Trophoblast cell (in vitro differentiated cells and primary cell): ENCODE results near the gene TARS3.
A peak's percentile ranks its signal among the peaks of the same experiment; 100 is the strongest.

ENCODE experiments used
- DNase-seq, 2 donors: peaks; one replicate each; pipeline ENCODE4 v3.0.0-alpha.2; 2016
- H2AFZ ChIP-seq: 2 replicates; pipeline ENCODE4 v1.6.1; 2013; ENCODE audit warnings: low read length, moderate library complexity, mild to moderate bottlenecking; ENCODE audit not compliant: insufficient read depth, poor library complexity
- H2AK5ac ChIP-seq: 2 replicates; pipeline ENCODE4 v1.6.1; 2013; ENCODE audit warnings: mild to moderate bottlenecking, low read length
- H2BK120ac ChIP-seq: 2 replicates; pipeline ENCODE4 v1.6.1; 2013; ENCODE audit warnings: low read length, mild to moderate bottlenecking, moderate library complexity; ENCODE audit not compliant: insufficient read depth, poor library complexity
- H2BK12ac ChIP-seq: 2 replicates; pipeline ENCODE4 v1.6.1; 2013; ENCODE audit warnings: mild to moderate bottlenecking, low read length, moderate library complexity
- H2BK5ac ChIP-seq: 2 replicates; pipeline ENCODE4 v1.6.1; 2013; ENCODE audit warnings: low read length, low read depth, moderate library complexity, mild to moderate bottlenecking; ENCODE audit not compliant: poor library complexity
- H3K14ac ChIP-seq: 2 replicates; pipeline ENCODE4 v1.6.1; 2013; ENCODE audit warnings: mild to moderate bottlenecking, low read length
- H3K18ac ChIP-seq: 2 replicates; pipeline ENCODE4 v1.6.1; 2013; ENCODE audit warnings: mild to moderate bottlenecking, low read length
- H3K23ac ChIP-seq: 2 replicates; pipeline ENCODE4 v1.6.1; 2013; ENCODE audit warnings: low read length
- H3K27ac ChIP-seq: 2 replicates; pipeline ENCODE4 v1.5.1; 2013; ENCODE audit warnings: low read depth, mild to moderate bottlenecking, inconsistent platforms, low read length, moderate library complexity
- H3K27me3 ChIP-seq: 2 replicates; pipeline ENCODE4 v1.6.1; 2013; ENCODE audit warnings: inconsistent platforms, mild to moderate bottlenecking, low read length, moderate library complexity; ENCODE audit not compliant: insufficient read depth
- H3K36me3 ChIP-seq, 2 experiments: 1 replicate in 1 of 2; 2 replicates in 1 of 2; pipeline ENCODE4 v1.6.1; 2013; ENCODE audit warnings: low read length in 2 of 2, mild to moderate bottlenecking in 2 of 2, moderate library complexity in 1 of 2; ENCODE audit not compliant: insufficient read depth in 2 of 2, control insufficient read depth in 1 of 2
- H3K4ac ChIP-seq: 2 replicates; pipeline ENCODE4 v1.6.1; 2013; ENCODE audit warnings: low read depth, mild to moderate bottlenecking, low read length, moderate library complexity
- H3K4me1 ChIP-seq, 2 experiments: 1 replicate in 1 of 2; 2 replicates in 1 of 2; pipeline ENCODE4 v1.6.1; 2013; ENCODE audit warnings: low read length in 2 of 2, mild to moderate bottlenecking in 2 of 2, moderate library complexity in 1 of 2; ENCODE audit not compliant: insufficient read depth in 2 of 2, control insufficient read depth in 1 of 2
- H3K4me2 ChIP-seq: 2 replicates; pipeline ENCODE4 v1.6.1; 2013; ENCODE audit warnings: inconsistent platforms, mild to moderate bottlenecking, low read length, moderate library complexity
- H3K4me3 ChIP-seq: 2 replicates; pipeline ENCODE4 v1.5.1; 2013; ENCODE audit warnings: mild to moderate bottlenecking, low read depth, low read length, inconsistent platforms
- H3K79me1 ChIP-seq: one replicate; pipeline ENCODE4 v1.6.1; 2013; ENCODE audit warnings: low read length
- H3K79me2 ChIP-seq: 2 replicates; pipeline ENCODE4 v1.6.1; 2013; ENCODE audit warnings: low read length, mild to moderate bottlenecking; ENCODE audit not compliant: control insufficient read depth, insufficient read depth, poor library complexity
- H3K9ac ChIP-seq: 2 replicates; pipeline ENCODE4 v1.6.1; 2013; ENCODE audit warnings: mild to moderate bottlenecking, low read length
- H3K9me3 ChIP-seq: 2 replicates; pipeline ENCODE4 v1.6.1; 2013; ENCODE audit warnings: low read depth, mild to moderate bottlenecking, control low read depth, inconsistent platforms, low read length; ENCODE audit not compliant: insufficient read depth
- H4K12ac ChIP-seq: 2 replicates; pipeline ENCODE4 v1.6.1; 2013; ENCODE audit warnings: low read depth, mild to moderate bottlenecking, low read length, moderate library complexity
- H4K8ac ChIP-seq: 2 replicates; pipeline ENCODE4 v1.6.1; 2013; ENCODE audit warnings: low read depth, mild to moderate bottlenecking, low read length, moderate library complexity
- H4K91ac ChIP-seq: one replicate; pipeline ENCODE4 v1.6.1; 2013; ENCODE audit warnings: low read depth, mild to moderate bottlenecking, low read length, moderate library complexity
- WGBS: extraction: QIAGEN DNeasy Blood & Tissue Kit; methylation state at CpG from one replicate; pipeline ENCODE4 v1.1.7; 2013; ENCODE audit warnings: missing lambda C conversion rate; ENCODE audit not compliant: insufficient read length, insufficient coverage; ENCODE audit errors: extremely low coverage; 5-methylcytosine and 5-hydroxymethylcytosine counted together

The TARS3 gene

DNA sequence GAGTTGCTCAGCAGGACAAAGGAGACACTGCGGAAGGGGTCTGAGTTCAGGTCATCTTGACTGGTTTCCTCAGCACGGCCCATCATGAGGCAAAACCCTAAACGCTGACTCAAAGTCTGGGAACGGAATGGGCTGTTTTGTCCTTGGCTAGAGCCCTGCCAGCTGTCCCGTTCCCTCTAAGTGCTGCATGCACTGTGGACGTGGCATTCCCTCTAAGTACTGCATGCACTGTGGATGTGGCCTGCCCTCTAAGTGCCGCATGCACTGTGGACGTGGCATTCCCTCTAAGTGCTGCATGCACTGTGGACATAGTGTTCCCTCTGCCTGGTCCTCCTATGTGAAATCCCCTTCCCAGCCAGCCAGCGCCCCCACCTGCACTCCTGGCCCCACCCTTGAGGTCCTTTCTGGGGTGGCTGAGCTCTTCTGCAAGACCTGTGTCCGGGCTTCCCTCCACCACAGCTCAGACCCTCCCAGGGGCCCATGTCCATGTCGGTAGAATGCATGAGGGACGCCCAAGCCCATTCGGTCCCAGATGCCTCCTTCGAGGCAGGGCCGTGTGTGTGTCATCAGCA is 108.8 kb downstream of the TARS3 start:
- no peaks in the 10 kb centered on the region for H3K27me3 ChIP-seq
- H3K4me3 ChIP-seq = no peak overlapping the region
- no peak overlapping the region for H3K9ac ChIP-seq
- DNase-seq = no peak
- H2BK120ac ChIP-seq = no peak overlapping the region
- H3K27ac ChIP-seq = no peak overlapping the region
- no peak overlapping the region for H4K91ac ChIP-seq
- no peak overlapping the region for H2AFZ ChIP-seq
- no peaks in the 10 kb centered on the region for H3K9me3 ChIP-seq
- no peak overlapping the region for H2BK5ac ChIP-seq
- H2AK5ac ChIP-seq = no peak overlapping the region
- WGBS = no CpG with 5 or more reads among the region's 15 CpGs
- H3K23ac ChIP-seq = no peak overlapping the region
- H3K18ac ChIP-seq = no peak overlapping the region
- H3K79me1 ChIP-seq = no peaks in the 10 kb centered on the region
- peaks cover 3 to 4% of the 10 kb centered on the region in 2 experiments for H3K4me1 ChIP-seq
- no peaks in the 10 kb centered on the region for H3K36me3 ChIP-seq
- no peak overlapping the region for H2BK12ac ChIP-seq
- H4K8ac ChIP-seq = no peak overlapping the region
- H3K4me2 ChIP-seq = no peak overlapping the region
- H4K12ac ChIP-seq = no peak overlapping the region
- no peak overlapping the region for H3K14ac ChIP-seq
- H3K4ac ChIP-seq = no peak overlapping the region
- H3K79me2 ChIP-seq = no peaks in the 10 kb centered on the region

DNA sequence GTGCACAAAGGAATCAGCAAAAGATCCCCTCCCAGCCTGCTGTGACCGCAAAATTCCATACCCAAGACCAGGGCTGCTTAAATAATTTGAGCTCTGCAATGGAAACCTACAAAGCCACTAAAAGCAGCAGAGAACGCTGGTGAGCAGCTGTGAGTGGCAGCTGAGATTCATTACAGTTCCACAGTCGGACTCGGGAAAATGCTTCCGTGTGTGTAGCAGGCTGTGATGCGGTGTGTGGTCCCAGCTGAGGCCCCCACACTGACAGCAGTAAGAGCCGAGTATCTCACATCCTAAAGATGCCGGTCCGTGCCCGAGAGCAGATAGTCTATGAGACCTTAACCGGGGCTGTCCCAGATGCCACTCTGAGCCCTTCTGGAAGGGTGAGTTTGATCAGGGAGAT is 109.5 kb downstream of the TARS3 start:
- Histone ChIP-seq H3K27ac (no peak overlapping the region), H3K79me1 (no peaks in the 10 kb centered on the region), H4K12ac (peak overlapping the region; percentile 10), H3K9ac (no peak overlapping the region), H3K27me3 (no peaks in the 10 kb centered on the region), H3K9me3 (no peaks in the 10 kb centered on the region), H2BK12ac (no peak overlapping the region), H2BK5ac (no peak overlapping the region), H3K79me2 (no peaks in the 10 kb centered on the region), H3K14ac (no peak overlapping the region), H3K4ac (no peak overlapping the region), H4K8ac (no peak overlapping the region), H3K18ac (no peak overlapping the region), H2BK120ac (no peak overlapping the region), H2AK5ac (no peak overlapping the region), H3K36me3 (no peaks in the 10 kb centered on the region), H3K4me3 (no peak overlapping the region), H3K23ac (no peak overlapping the region), H3K4me1 (peaks cover 3 to 4% of the 10 kb centered on the region in 2 experiments), H3K4me2 (no peak overlapping the region), H2AFZ (no peak overlapping the region), H4K91ac (no peak overlapping the region)
- no peak for DNase-seq
- WGBS = no CpG with 5 or more reads among the region's 11 CpGs

DNA sequence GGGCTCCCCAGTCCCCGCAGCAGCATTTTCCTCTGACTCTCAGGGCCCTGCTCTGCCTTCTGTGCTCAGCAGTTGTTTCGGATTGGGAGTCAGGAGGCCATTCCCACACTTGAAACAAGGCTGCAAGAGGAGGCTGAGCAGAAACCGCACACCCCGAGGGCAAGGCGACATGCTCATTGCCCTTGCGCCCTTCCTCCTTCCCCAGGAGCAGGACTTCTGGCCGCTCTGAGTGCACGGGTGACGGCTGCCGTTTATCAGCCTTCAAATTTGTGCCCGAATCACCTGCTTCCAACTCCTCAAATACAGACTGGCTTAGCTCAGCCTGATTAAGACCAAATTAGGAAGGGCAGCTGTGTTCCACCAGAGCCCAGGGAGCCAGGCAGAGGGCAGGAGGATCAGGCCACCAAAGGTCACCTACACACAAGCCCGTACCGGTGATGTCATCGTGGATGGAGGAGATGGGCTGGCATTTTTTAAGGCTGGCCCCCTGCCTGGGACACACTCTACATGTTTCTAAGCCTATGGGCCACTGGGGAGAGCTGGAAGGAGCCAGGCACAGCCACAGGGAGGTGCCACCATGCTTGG is 110.2 kb downstream of the TARS3 start:
- H2BK5ac ChIP-seq = no peak overlapping the region
- H3K27me3 ChIP-seq = no peaks in the 10 kb centered on the region
- no peaks in the 10 kb centered on the region for H3K79me1 ChIP-seq
- peaks cover 3 to 4% of the 10 kb centered on the region in 2 experiments for H3K4me1 ChIP-seq
- no peak overlapping the region for H4K91ac ChIP-seq
- H3K9ac ChIP-seq = no peak overlapping the region
- no peak overlapping the region for H2BK12ac ChIP-seq
- no peak overlapping the region for H3K4me3 ChIP-seq
- no peak overlapping the region for H2AFZ ChIP-seq
- no peak overlapping the region for H4K8ac ChIP-seq
- no peak overlapping the region for H3K27ac ChIP-seq
- H3K4me2 ChIP-seq = no peak overlapping the region
- H3K23ac ChIP-seq = no peak overlapping the region
- no peak overlapping the region for H2BK120ac ChIP-seq
- H3K14ac ChIP-seq = no peak overlapping the region
- H3K36me3 ChIP-seq = no peaks in the 10 kb centered on the region
- no peak overlapping the region for H2AK5ac ChIP-seq
- H3K79me2 ChIP-seq = no peaks in the 10 kb centered on the region
- no peak for DNase-seq
- H3K4ac ChIP-seq = no peak overlapping the region
- no peak overlapping the region for H4K12ac ChIP-seq
- no peaks in the 10 kb centered on the region for H3K9me3 ChIP-seq
- no CpG with 5 or more reads among the region's 14 CpGs for WGBS
- no peak overlapping the region for H3K18ac ChIP-seq

DNA sequence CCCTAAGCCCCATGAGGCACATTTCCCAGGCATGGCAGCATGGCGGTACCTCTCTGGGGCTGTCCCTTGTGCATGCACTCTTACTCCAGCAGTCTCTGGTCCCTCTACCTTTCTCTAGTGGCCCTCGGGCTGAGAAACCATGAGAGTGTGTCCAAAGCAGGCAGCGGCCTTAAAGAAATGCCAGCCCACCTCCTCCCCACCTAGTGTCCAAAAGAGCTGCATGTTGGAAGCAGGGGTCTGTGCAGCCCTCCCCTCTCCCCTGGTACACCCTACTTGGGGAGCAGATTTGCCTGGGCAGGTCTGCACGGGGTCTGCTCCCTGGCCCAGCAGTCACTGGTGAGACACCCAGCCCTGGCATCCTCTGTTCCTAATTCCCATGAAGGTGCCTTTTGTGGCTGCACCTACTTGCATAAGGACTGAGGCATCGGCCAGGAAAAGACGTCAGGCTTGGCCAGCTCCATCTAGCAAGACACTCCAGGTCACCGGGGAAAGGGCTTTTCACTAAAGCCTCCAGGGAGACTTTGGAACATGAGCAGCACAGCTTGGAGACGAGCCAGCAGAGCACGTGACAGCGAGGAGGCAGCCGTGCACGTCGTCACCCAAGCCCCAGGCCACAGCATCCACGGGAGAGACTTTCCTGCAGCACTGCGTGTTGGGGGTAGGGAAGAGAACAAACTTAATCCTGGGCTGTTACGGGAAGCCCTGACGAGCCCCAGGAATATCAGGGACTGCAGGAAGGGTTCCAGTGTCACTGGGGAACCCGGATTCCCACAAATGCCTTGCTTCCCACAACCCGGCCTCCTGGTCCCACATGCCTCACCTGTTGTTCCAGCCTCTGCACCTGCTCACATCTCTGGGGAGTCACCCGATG is 110.9 kb downstream of the TARS3 start:
- H3K36me3 ChIP-seq = no peaks in the 10 kb centered on the region
- H4K8ac ChIP-seq = no peak overlapping the region
- H3K9me3 ChIP-seq = no peaks in the 10 kb centered on the region
- no peak overlapping the region for H3K4ac ChIP-seq
- H3K79me1 ChIP-seq = no peaks in the 10 kb centered on the region
- H4K12ac ChIP-seq = no peak overlapping the region
- H3K14ac ChIP-seq = no peak overlapping the region
- no peak overlapping the region for H3K18ac ChIP-seq
- WGBS = no CpG with 5 or more reads among the region's 20 CpGs
- H3K9ac ChIP-seq = no peak overlapping the region
- peaks cover 3 to 4% of the 10 kb centered on the region in 2 experiments for H3K4me1 ChIP-seq
- H3K27me3 ChIP-seq = no peaks in the 10 kb centered on the region
- no peak overlapping the region for H2AK5ac ChIP-seq
- H3K4me3 ChIP-seq = no peak overlapping the region
- no peak overlapping the region for H3K23ac ChIP-seq
- no peak overlapping the region for H2BK120ac ChIP-seq
- H4K91ac ChIP-seq = no peak overlapping the region
- DNase-seq = peak; percentile 5 to 8
- no peak overlapping the region for H2AFZ ChIP-seq
- no peak overlapping the region for H3K4me2 ChIP-seq
- no peak overlapping the region for H2BK5ac ChIP-seq
- H3K79me2 ChIP-seq = no peaks in the 10 kb centered on the region
- no peak overlapping the region for H2BK12ac ChIP-seq
- H3K27ac ChIP-seq = no peak overlapping the region
